Measurements from ENCODE around the gene TMEM175. TPM values are rescaled to one million over a fixed set of nuclear protein-coding genes. Genes with fewer than 3 reads are reported as not detected.

The TMEM175 gene
- total and polyA plus RNA-seq, 2 of the 8 experiments (the other 6 are each of a cell fraction or from before 2014, with no cell fraction given), result 4.9 to 20.7 TPM

GRCh38 chr4:982814-983213 lies 50.6 kb downstream of the TMEM175 start:
- no peak overlapping the region for H3K56ac ChIP-seq (replicated peaks; ENCODE audit: insufficient read length, low read depth, low read length)
- no peak overlapping the region for H3K23ac ChIP-seq (ENCODE audit: insufficient read length)
- no peaks in the 10 kb centered on the region for H3K9me3 ChIP-seq (ENCODE audit: insufficient read depth in 2 of 2, low read depth in 1 of 2, low read length in 1 of 2)
- H2BK12ac ChIP-seq (ENCODE audit: low read depth, low read length), result no peak overlapping the region
- no peak overlapping the region for H2BK20ac ChIP-seq (ENCODE audit: low read length)
- no peak overlapping the region for H4K8ac ChIP-seq (ENCODE audit: extremely low read depth, insufficient read depth, low read length)
- POLR2A ChIA-PET (ENCODE audit: partially characterized antibody), result no interaction called here
- no peak overlapping the region for H4K91ac ChIP-seq (replicated peaks; ENCODE audit: insufficient read length, low read length)
- peaks cover 0 to 21% (median 14%) of the 10 kb centered on the region in 4 experiments; a peak in 6 of 7 replicates for H3K27me3 ChIP-seq (replicated peaks in 1 of 4; ENCODE audit: control insufficient read depth in 3 of 4, extremely low read depth in 1 of 4, insufficient read depth in 3 of 4, low read length in 3 of 4)
- no peaks in the 10 kb centered on the region for H3K36me3 ChIP-seq (ENCODE audit: control insufficient read depth in 2 of 4, insufficient read depth in 4 of 4, low read length in 3 of 4)
- H4K20me1 ChIP-seq (replicated peaks in 1 of 2; ENCODE audit: control insufficient read depth in 1 of 2, insufficient read depth in 2 of 2, low read length in 2 of 2), result peaks cover 0 to 2% of the 10 kb centered on the region in 2 experiments
- DNase-seq (ENCODE audit: low read depth in 1 of 2, low spot score in 2 of 2) (no peak), FAIRE-seq (no peak)
- no peaks in the 10 kb centered on the region for H3K79me1 ChIP-seq (ENCODE audit: low read depth, low read length)
- H2BK120ac ChIP-seq (replicated peaks; ENCODE audit: low read depth, low read length), result no peak overlapping the region
- no peak overlapping the region for H3K4me2 ChIP-seq (ENCODE audit: insufficient read depth in 1 of 2, low read depth in 2 of 2, low read length in 2 of 2)
- no peak overlapping the region for H4K5ac ChIP-seq (ENCODE audit: insufficient read length, low read depth, low read length)
- WGBS, 2 experiments (ENCODE audit: extremely low coverage in 1 of 2, insufficient coverage in 1 of 2, insufficient read length in 1 of 2, insufficient replicate concordance in 2 of 2, low coverage in 1 of 2, low lambda C conversion rate in 2 of 2, missing lambda C conversion rate in 1 of 2), result 92% methylated on average over 15 of the region's 15 CpGs; no CpG with 5 or more reads in 1 of the 2 experiments
- TF ChIP-seq TEAD4 (IDR thresholded peaks at IDR 0.05; ENCODE audit: low read depth, low read length) (no peak), MAFK (IDR thresholded peaks at IDR 0.05; ENCODE audit: low read depth, low read length) (no peak), TBP (IDR thresholded peaks at IDR 0.05; ENCODE audit: low read depth, low read length) (no peak), BRCA1 (IDR thresholded peaks at IDR 0.05; ENCODE audit: low read depth, low read length) (no peak), SUZ12 (IDR thresholded peaks at IDR 0.05; ENCODE audit: low read length) (no peak)
- H3K9ac ChIP-seq (replicated peaks in 1 of 4; ENCODE audit: extremely low read depth in 1 of 4, low read depth in 3 of 4, low read length in 3 of 4), result no peak overlapping the region
- H3K18ac ChIP-seq (ENCODE audit: extremely low read depth, low read length), result no peak overlapping the region
- no peak overlapping the region for H2AK5ac ChIP-seq (ENCODE audit: low read depth, low read length)
- no peak overlapping the region for H3K14ac ChIP-seq (ENCODE audit: insufficient read length)
- peaks cover 5% of the 10 kb centered on the region; the same call in 1 of the 2 replicates for H3K23me2 ChIP-seq (ENCODE audit: low read depth, low read length)
- H3K4me3 ChIP-seq (ENCODE audit: extremely low read depth in 1 of 4, insufficient read depth in 2 of 4, low read depth in 3 of 4, low read length in 4 of 4), result no peak overlapping the region
- CTCF ChIA-PET (ENCODE audit: partially characterized antibody), result no interaction called here
- peaks cover 0 to 6% (median 3%) of the 10 kb centered on the region in 4 experiments; a peak in 4 of 7 replicates for H3K4me1 ChIP-seq (replicated peaks in 1 of 4; ENCODE audit: control insufficient read depth in 3 of 4, insufficient read depth in 4 of 4, low read length in 3 of 4)
- H2BK5ac ChIP-seq (ENCODE audit: low read depth, low read length), result no peak overlapping the region
- H2AFZ ChIP-seq (ENCODE audit: low read length), result no peak overlapping the region
- H3K4ac ChIP-seq (replicated peaks; ENCODE audit: insufficient read length, low read depth, low read length), result no peak overlapping the region
- no peak overlapping the region for H2BK15ac ChIP-seq (ENCODE audit: low read length)
- no peak overlapping the region for H3K27ac ChIP-seq (ENCODE audit: low read depth, low read length)
- H3K79me2 ChIP-seq (ENCODE audit: control insufficient read depth in 1 of 2, insufficient read depth in 2 of 2, low read length in 2 of 2), result no peaks in the 10 kb centered on the region
